Gastroesophageal sphincter (tissue), 4 donors: ENCODE measurements around the gene SMAGP. TPM values are rescaled to one million over a fixed set of nuclear protein-coding genes. Genes with fewer than 3 reads are reported as not detected.
A peak's percentile ranks its signal among the peaks of the same experiment; 100 is the strongest.
"Not testable (repeated sequence)": the region's sequence is repeated elsewhere in the genome, so short reads cannot be mapped to it uniquely, and the experiment has no call there.

ENCODE experiments used
- ATAC-seq: fragments of 150-250 bp; one replicate; pipeline ENCODE4 v1.9.1; 2016; ENCODE audit warnings: mild to moderate bottlenecking, moderate library complexity
- H3K27ac ChIP-seq, 4 donors: fragments of 200-600 bp; sonication (generic) in 3 of 4; 1 replicate in 3 of 4; 2 replicates in 1 of 4; pipeline ENCODE4 v1.5.1; 2016 to 2019
- H3K27me3 ChIP-seq: fragments of 200-600 bp; sonication (generic); one replicate; pipeline ENCODE4 v1.5.1; 2019
- H3K36me3 ChIP-seq, 2 donors: fragments of 200-600 bp; sonication (generic); one replicate each; pipeline ENCODE4 v1.5.1; 2019; ENCODE audit warnings: control low read depth in 1 of 2
- H3K4me1 ChIP-seq, 3 donors: fragments of 200-600 bp; sonication (generic); 1 replicate in 2 of 3; 2 replicates in 1 of 3; pipeline ENCODE4 v1.5.1; 2016 to 2019; ENCODE audit warnings: control low read depth in 2 of 3
- H3K4me3 ChIP-seq, 2 donors: fragments of 200-600 bp; sonication (generic); one replicate each; pipeline ENCODE4 v1.5.1; 2019; ENCODE audit warnings: mild to moderate bottlenecking in 1 of 2, moderate library complexity in 1 of 2
- H3K9me3 ChIP-seq, 3 donors: fragments of 200-600 bp; sonication (generic); one replicate each; pipeline ENCODE4 v1.5.1; 2017 to 2019; ENCODE audit warnings: control low read depth in 2 of 3
- EP300 ChIP-seq: sonication (generic); formaldehyde crosslinking; IDR thresholded peaks from one replicate; pipeline ENCODE4 v1.6.1; 2017; ENCODE audit warnings: antibody characterized with exemption, mild to moderate bottlenecking
- POLR2A ChIP-seq, 2 donors: fragments of 450-650 bp; IDR thresholded peaks; one replicate each; pipeline ENCODE4 v1.6.1; 2017; ENCODE audit warnings: antibody characterized with exemption in 2 of 2, mild to moderate bottlenecking in 2 of 2, moderate library complexity in 1 of 2
- POLR2AphosphoS5 ChIP-seq: sonication (generic); formaldehyde crosslinking; IDR thresholded peaks from one replicate; pipeline ENCODE4 v1.6.1; 2017; ENCODE audit warnings: antibody characterized with exemption
- WGBS, 2 donors: methylation state at CpG; one replicate each; pipeline ENCODE4 v1.1.5; 2018; ENCODE audit warnings: low coverage in 1 of 2; 5-methylcytosine and 5-hydroxymethylcytosine counted together
- total RNA-seq, 4 donors: library from RNA; depleted of rRNA; stranded (reverse); fragments of >200 nt; gene quantifications; one replicate each; pipeline ENCODE4 v1.1.0, GENCODE V29; 2016
- TF ChIP-seq, protein P1 (sequence below), 4 experiments: fragments of 200-600 bp in 2 of 4; fragments of 450-650 bp in 2 of 4; sonication (generic) in 1 of 4; IDR thresholded peaks; one replicate each; pipeline ENCODE4 v1.5.1; 2017 to 2019; ENCODE audit warnings: antibody characterized with exemption in 4 of 4, mild to moderate bottlenecking in 2 of 4, moderate library complexity in 2 of 4

SMAGP gene
- total RNA-seq, 4 donors from 2014 or later = 1.2 to 8.0 (median 3.6) TPM

DNA sequence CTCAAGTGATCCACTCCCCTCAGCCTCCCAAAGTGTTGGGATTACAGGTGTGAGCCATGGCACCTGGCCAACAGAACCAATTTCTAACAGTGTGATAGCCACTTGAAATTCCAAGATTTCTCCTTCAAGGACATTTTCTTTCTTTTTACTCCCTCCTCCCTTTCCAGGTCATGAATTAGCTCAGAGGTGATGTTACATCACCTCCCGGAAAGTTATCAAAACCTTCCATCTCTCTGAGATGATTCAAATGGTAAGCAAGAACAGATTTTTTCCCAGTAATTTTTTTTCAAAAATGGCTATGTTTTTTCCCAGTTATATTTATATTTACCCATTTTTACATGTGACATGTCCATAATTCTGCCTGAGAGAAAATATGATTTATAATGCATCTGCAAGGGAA is 15.6 kb upstream of the SMAGP start:
- TF ChIP-seq, protein P1, sequence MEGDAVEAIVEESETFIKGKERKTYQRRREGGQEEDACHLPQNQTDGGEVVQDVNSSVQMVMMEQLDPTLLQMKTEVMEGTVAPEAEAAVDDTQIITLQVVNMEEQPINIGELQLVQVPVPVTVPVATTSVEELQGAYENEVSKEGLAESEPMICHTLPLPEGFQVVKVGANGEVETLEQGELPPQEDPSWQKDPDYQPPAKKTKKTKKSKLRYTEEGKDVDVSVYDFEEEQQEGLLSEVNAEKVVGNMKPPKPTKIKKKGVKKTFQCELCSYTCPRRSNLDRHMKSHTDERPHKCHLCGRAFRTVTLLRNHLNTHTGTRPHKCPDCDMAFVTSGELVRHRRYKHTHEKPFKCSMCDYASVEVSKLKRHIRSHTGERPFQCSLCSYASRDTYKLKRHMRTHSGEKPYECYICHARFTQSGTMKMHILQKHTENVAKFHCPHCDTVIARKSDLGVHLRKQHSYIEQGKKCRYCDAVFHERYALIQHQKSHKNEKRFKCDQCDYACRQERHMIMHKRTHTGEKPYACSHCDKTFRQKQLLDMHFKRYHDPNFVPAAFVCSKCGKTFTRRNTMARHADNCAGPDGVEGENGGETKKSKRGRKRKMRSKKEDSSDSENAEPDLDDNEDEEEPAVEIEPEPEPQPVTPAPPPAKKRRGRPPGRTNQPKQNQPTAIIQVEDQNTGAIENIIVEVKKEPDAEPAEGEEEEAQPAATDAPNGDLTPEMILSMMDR (IDR thresholded peaks at IDR 0.05) = no peak
- TF ChIP-seq POLR2A (IDR thresholded peaks at IDR 0.05) (no peak), POLR2AphosphoS5 (no peak)
- no peak for ATAC-seq
- Histone ChIP-seq H3K4me1 (no peaks in the 10 kb centered on the region), H3K9me3 (no peaks in the 10 kb centered on the region), H3K36me3 (no peaks in the 10 kb centered on the region), H3K27ac (no peak overlapping the region), H3K4me3 (no peak overlapping the region), H3K27me3 (peaks cover 12% of the 10 kb centered on the region)
- 92 to 100% methylated on average over 1 of the region's 1 CpG for WGBS, 2 donors

DNA sequence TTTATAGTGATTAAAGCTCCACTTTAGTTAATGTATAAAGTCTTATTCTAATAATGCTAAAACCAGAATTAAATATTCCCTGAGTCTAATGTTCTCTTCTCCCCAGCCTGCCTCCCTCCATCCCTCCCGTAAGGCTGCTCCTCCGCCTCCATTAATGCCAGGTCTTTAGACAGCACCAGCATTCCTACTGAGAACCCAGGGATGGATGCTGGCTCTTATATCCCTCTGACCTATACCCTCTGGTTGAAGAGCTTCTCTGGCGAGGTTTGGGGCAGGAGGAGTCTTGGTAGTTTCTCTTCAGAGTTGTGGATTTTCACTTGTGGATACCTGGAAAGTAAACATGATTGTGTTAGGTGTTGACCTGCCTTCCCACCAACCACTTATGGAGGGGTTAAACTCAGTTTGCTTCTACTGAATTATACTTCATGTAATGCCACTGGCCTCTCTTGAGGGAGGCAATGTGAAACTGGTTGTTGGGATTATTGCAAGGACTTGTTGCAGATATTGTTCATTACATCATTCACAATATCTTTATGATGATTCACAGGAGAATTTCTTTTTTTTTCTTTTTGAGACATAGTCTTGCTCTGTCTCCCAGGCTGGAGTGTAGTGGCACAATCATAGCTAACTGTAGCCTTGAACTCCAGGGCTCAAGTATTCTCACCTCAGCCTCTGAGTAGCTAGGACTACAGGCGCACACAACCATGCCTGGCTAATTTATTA is 11.1 kb upstream of the SMAGP start:
- WGBS, 2 donors = 73 to 80% methylated on average over 2 to 4 of the region's 4 CpGs
- ATAC-seq = no peak
- no peak for TF ChIP-seq POLR2AphosphoS5
- no peak for TF ChIP-seq EP300
- no peak for TF ChIP-seq POLR2A (IDR thresholded peaks at IDR 0.05)
- TF ChIP-seq, protein P1 (IDR thresholded peaks at IDR 0.05) = no peak
- Histone ChIP-seq H3K27me3 (peaks cover 12% of the 10 kb centered on the region), H3K9me3 (no peaks in the 10 kb centered on the region), H3K4me1 (no peaks in the 10 kb centered on the region), H3K27ac (no peak overlapping the region), H3K4me3 (no peak overlapping the region), H3K36me3 (no peaks in the 10 kb centered on the region)

DNA sequence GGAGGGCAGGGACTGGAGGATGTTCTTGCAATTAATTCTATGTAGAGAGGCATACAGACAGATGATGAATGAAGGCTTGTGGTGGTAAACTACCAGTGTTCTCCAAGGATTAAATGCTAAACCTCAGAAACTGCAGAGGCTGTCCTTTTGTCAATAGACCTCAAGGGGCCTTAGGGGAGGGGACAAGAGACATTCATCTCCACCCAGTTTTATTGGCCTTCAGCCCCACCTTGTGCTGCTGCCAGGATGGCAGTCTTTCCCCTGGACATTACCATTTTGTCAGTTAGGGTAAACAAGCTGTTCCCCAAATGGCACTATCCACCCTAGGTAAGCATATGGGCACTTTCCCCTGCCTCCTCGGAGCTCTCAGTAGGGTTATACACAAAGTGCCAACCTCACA is 4.9 kb upstream of the SMAGP start:
- Histone ChIP-seq H3K4me3 (no peak overlapping the region), H3K27ac (no peak overlapping the region), H3K9me3 (no peaks in the 10 kb centered on the region), H3K36me3 (no peaks in the 10 kb centered on the region), H3K27me3 (peaks cover 30% of the 10 kb centered on the region), H3K4me1 (peaks cover 0 to 10% (median 0%) of the 10 kb centered on the region in 3 donors)
- TF ChIP-seq POLR2A (IDR thresholded peaks at IDR 0.05) = no peak
- TF ChIP-seq EP300 = no peak
- no peak for TF ChIP-seq POLR2AphosphoS5
- TF ChIP-seq, protein P1 (IDR thresholded peaks at IDR 0.05) = no peak
- 83% methylated on average over 1 of the region's 1 CpG; no CpG with 5 or more reads in 1 of the 2 donors for WGBS, 2 donors
- ATAC-seq = no peak

DNA sequence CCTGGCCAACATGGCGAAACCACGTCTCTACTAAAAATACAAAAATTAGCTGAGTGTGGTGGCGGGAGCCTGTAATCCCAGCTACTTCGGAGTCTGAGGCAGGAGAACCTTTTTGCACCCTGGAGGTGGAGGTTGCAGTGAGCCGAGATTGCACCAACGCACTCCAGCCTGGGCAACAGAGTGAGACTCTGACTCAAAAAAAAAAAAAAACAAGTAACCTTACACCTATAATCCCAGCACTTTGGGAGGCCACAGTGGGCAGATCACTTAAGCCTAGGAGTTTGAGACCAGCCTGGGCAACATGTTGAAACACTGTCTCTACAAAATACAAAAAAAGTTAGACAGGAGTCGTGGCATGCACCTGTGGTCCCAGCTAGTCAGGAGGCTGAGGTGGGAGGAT is 2.6 kb upstream of the SMAGP start:
- Histone ChIP-seq H3K27me3 (peaks cover 38% of the 10 kb centered on the region), H3K4me1 (peaks cover 0 to 20% (median 0%) of the 10 kb centered on the region in 3 donors)
- 86% methylated on average over 3 of the region's 7 CpGs; no CpG with 5 or more reads in 1 of the 2 donors for WGBS, 2 donors
- H3K9me3 ChIP-seq, H3K27ac ChIP-seq, H3K36me3 ChIP-seq, H3K4me3 ChIP-seq, ATAC-seq: not testable (repeated sequence)

DNA sequence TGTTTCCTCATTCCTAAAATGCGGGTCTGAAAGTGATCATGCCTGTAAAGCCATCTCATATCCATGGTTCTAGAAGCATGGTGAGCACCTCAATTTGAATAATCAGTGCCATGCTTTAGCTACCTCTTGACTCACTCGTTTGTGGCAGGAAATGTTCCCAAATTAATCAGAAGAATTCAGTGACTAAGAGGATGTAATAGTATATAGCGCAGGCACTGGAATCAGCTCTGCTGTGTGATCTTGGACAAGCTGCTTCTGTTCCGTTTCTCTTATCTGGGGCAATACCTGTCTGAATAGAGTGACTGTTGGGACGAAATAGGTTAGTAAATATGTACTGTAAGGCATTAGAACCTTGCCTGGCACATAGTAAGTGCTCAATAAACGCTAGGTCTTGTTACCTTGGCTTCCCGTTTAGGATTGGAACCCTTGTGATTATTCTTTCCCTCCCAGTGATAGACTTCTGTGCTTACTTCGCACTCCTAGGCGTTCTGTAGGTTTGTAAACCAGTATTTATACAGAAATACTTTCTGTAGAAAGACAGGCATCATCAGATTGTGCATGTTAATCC is 820 bp upstream of the SMAGP start:
- Histone ChIP-seq H3K27me3 (peaks cover 38% of the 10 kb centered on the region), H3K27ac (peak overlapping the region in 3 of 4 donors; percentile 46 to 77 (median 60)), H3K36me3 (no peaks in the 10 kb centered on the region), H3K9me3 (no peaks in the 10 kb centered on the region), H3K4me1 (peaks cover 0 to 20% (median 0%) of the 10 kb centered on the region in 3 donors), H3K4me3 (peak overlapping the region; percentile 46 to 79)
- WGBS, 2 donors = 46 to 64% methylated on average over 7 to 8 of the region's 9 CpGs
- no peak for ATAC-seq
- TF ChIP-seq EP300 = no peak
- TF ChIP-seq POLR2A (IDR thresholded peaks at IDR 0.05) = no peak
- TF ChIP-seq POLR2AphosphoS5 = no peak
- TF ChIP-seq, protein P1 (IDR thresholded peaks at IDR 0.05) = no peak
